ENCODE measurements around the gene RNGTT. TPM values are rescaled to one million over a fixed set of nuclear protein-coding genes. Genes with fewer than 3 reads are reported as not detected.

Gene RNGTT
- total RNA-seq, 6 donors from 2014 or later = 8.9 to 22.4 (median 12.5) TPM

DNA sequence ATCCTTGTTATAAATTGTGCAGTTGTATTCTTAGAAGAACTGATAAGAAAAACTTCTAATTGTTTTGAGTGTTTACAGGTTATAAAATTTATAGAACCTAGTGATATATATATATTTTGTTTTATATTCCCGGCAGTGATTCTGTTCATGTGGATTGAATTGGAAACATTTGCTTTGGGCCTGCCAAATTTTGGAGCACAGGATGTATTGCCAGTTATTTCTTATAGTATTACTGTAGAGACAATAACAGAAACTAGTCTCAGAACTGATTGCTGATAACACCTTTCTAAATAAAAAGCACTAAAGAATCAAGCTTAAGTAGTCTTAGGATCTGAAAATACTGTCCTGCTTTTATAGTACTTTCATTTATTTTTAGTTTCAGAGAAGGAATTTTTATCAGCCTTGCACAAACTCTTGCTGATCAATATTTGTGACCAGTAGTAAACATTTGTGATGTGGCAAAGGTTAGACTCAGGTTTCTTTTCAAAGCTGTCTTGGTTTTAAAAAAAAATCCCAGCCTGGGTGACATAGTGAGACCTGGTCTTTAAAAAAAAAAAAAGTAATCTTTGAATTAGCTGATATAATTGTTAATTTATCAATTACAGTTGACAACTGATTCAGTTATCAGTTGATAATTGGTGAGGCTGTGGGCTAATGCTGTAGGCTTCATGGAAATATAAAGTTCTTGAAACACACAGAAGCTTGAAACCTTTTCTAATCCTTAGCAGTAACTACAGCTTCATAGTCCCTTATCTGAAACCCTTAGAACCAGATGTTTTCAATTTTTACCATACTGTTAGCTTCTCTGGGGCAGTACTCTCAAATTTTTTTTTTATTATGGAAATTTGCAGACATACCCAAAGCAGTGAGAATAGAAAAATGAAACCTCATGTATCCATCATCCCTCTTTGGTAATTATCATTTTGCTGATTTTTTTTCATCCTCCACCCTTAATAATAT is 42.4 kb downstream of the RNGTT start:
- 84 to 95% methylated on average over 1 of the region's 1 CpG for WGBS, 2 donors
- no peak for ATAC-seq (ENCODE audit: low FRiP score in 2 of 2)
- peaks cover 0 to 5% (median 0%) of the 10 kb centered on the region in 4 donors for H3K36me3 ChIP-seq
- no peak overlapping the region for H3K27ac ChIP-seq
- TF ChIP-seq, protein P1, sequence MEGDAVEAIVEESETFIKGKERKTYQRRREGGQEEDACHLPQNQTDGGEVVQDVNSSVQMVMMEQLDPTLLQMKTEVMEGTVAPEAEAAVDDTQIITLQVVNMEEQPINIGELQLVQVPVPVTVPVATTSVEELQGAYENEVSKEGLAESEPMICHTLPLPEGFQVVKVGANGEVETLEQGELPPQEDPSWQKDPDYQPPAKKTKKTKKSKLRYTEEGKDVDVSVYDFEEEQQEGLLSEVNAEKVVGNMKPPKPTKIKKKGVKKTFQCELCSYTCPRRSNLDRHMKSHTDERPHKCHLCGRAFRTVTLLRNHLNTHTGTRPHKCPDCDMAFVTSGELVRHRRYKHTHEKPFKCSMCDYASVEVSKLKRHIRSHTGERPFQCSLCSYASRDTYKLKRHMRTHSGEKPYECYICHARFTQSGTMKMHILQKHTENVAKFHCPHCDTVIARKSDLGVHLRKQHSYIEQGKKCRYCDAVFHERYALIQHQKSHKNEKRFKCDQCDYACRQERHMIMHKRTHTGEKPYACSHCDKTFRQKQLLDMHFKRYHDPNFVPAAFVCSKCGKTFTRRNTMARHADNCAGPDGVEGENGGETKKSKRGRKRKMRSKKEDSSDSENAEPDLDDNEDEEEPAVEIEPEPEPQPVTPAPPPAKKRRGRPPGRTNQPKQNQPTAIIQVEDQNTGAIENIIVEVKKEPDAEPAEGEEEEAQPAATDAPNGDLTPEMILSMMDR (IDR thresholded peaks at IDR 0.05) = no peak
- no peak for TF ChIP-seq POLR2AphosphoS5 (IDR thresholded peaks at IDR 0.05)
- TF ChIP-seq POLR2A (IDR thresholded peaks at IDR 0.05) = no peak
- TF ChIP-seq EP300 (IDR thresholded peaks at IDR 0.05) = no peak
- H3K9me3 ChIP-seq = no peaks in the 10 kb centered on the region
- no peaks in the 10 kb centered on the region for H3K4me1 ChIP-seq
- no peaks in the 10 kb centered on the region for H3K27me3 ChIP-seq
- no peak for DNase-seq
- no peak overlapping the region for H3K4me3 ChIP-seq

DNA sequence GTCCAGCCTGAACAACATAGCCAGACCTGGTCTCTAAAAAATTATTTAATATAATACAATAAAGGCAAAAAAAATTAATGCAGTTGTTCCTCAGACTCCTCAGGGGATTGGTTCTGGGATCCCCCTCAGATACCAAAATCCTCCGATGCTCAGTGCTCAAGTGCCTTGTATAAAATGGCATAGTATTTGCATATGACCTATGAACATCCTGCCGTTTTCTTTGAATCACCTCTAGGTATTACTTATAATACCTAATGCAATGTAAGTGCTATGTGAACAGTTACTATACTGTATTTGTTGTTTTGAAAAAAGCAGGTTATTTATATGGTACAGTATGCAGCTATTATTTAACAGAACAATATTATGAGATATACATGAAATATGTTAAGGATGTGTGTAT is 43.3 kb downstream of the RNGTT start:
- Histone ChIP-seq H3K27me3 (no peaks in the 10 kb centered on the region), H3K9me3 (no peaks in the 10 kb centered on the region), H3K36me3 (no peaks in the 10 kb centered on the region), H3K4me1 (no peaks in the 10 kb centered on the region), H3K4me3 (no peak overlapping the region), H3K27ac (no peak overlapping the region)
- TF ChIP-seq, protein P1 (IDR thresholded peaks at IDR 0.05) = no peak
- TF ChIP-seq POLR2AphosphoS5 (IDR thresholded peaks at IDR 0.05) = no peak
- TF ChIP-seq EP300 (IDR thresholded peaks at IDR 0.05) = no peak
- DNase-seq (no peak), ATAC-seq (ENCODE audit: low FRiP score in 2 of 2) (no peak)
- 90 to 95% methylated on average over 2 of the region's 2 CpGs for WGBS, 2 donors

DNA sequence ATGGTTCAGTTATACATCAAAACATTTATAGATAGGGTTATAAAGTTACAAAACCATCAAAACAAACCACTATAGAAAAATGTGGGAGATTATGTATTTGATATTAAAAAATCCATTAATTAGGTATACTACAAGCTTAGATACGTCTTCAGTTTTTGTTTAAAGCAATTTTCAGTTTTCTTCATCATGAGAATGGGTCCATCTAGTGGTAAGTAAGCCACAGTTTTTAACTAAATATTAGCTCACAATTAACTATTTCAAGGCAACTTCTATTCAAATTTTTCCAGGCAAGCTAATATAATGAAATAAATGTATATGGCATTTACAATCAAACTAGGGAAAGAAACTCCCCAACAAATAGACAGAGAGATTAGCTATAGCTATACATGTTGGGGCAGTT is 44.4 kb downstream of the RNGTT start:
- WGBS, 2 donors = 76 to 81% methylated on average over 1 of the region's 1 CpG
- no peak for DNase-seq
- no peak overlapping the region for H3K4me3 ChIP-seq
- ATAC-seq (ENCODE audit: low FRiP score in 2 of 2) = no peak
- H3K27me3 ChIP-seq = no peaks in the 10 kb centered on the region
- TF ChIP-seq POLR2A (IDR thresholded peaks at IDR 0.05) (no peak), EP300 (IDR thresholded peaks at IDR 0.05) (no peak), POLR2AphosphoS5 (IDR thresholded peaks at IDR 0.05) (no peak)
- TF ChIP-seq, protein P1 (IDR thresholded peaks at IDR 0.05) = no peak
- no peaks in the 10 kb centered on the region for H3K4me1 ChIP-seq
- H3K27ac ChIP-seq = no peak overlapping the region
- H3K36me3 ChIP-seq = no peaks in the 10 kb centered on the region
- H3K9me3 ChIP-seq = no peaks in the 10 kb centered on the region

DNA sequence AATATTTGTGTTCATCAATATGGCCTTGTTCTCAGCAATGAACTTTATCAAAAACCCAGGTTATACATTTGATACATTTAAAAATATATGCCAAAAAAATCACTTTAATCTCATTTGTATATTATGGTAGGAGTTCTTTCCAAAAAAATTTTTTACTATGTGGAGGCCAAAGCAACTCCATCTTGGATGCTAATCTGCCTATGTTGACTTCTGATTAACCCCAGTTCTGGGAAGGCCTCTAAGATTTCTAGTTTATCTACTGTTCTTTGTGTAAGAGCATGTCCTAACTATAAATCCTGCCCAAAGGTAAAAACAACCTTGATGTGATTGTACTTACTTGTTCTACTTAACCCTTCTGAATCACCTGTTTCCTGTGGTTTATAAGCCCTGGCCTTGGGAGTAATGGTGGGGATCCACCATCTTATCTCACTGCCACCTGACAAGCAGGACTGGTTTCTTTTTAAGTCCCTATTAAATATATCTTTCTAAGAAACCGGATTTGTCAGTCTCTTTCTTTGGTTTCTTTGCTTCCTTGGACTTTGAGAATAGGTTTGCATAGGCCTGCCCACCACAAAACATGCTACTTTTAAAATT is 46.7 kb downstream of the RNGTT start:
- ATAC-seq (ENCODE audit: low FRiP score in 2 of 2) (no peak), DNase-seq (no peak)
- no peaks in the 10 kb centered on the region for H3K4me1 ChIP-seq
- H3K36me3 ChIP-seq = no peaks in the 10 kb centered on the region
- no peak for TF ChIP-seq EP300 (IDR thresholded peaks at IDR 0.05)
- TF ChIP-seq, protein P1 (IDR thresholded peaks at IDR 0.05) = no peak
- no peak for TF ChIP-seq POLR2A (IDR thresholded peaks at IDR 0.05)
- no peak for TF ChIP-seq POLR2AphosphoS5 (IDR thresholded peaks at IDR 0.05)
- H3K27ac ChIP-seq = no peak overlapping the region
- WGBS, 2 donors = 51 to 66% methylated on average over 1 of the region's 1 CpG
- no peaks in the 10 kb centered on the region for H3K9me3 ChIP-seq
- H3K4me3 ChIP-seq = no peak overlapping the region
- H3K27me3 ChIP-seq = no peaks in the 10 kb centered on the region

Data from upper lobe of left lung (tissue), 6 donors.